Measurements from ENCODE around the gene LMTK3. TPM values are rescaled to one million over a fixed set of nuclear protein-coding genes. Genes with fewer than 3 reads are reported as not detected.
A peak's percentile ranks its signal among the peaks of the same experiment; 100 is the strongest.

Gene LMTK3
- total RNA-seq, 1 donor from 2014 or later, result 0.02 TPM

GRCh38 chr19:48455908-48456562 is 55.6 kb downstream of the LMTK3 start:
- H3K9me3 ChIP-seq (ENCODE audit: low read depth), result no peaks in the 10 kb centered on the region
- Mint-ChIP-seq H3K27ac (no peak overlapping the region), H3K9me3 (no peaks in the 10 kb centered on the region), H3K36me3 (peaks cover 14% of the 10 kb centered on the region), H3K27me3 (ENCODE audit: insufficient read depth, low read depth) (peaks cover 10% of the 10 kb centered on the region), H3K4me1 (no peaks in the 10 kb centered on the region), H3K4me3 (no peak overlapping the region)
- no peak for DNase-seq (ENCODE audit: low spot score)
- H3K79me2 ChIP-seq (ENCODE audit: low read depth), result no peaks in the 10 kb centered on the region
- no peaks in the 10 kb centered on the region for H3K4me1 ChIP-seq
- H3K4me2 ChIP-seq, result no peak overlapping the region
- no peak overlapping the region for H2AFZ ChIP-seq (replicated peaks)
- H3F3A ChIP-seq (ENCODE audit: low read depth), result no peaks in the 10 kb centered on the region
- no peaks in the 10 kb centered on the region for H4K20me1 ChIP-seq (ENCODE audit: low read depth)
- no peaks in the 10 kb centered on the region for H3K27me3 ChIP-seq
- no peak overlapping the region for H3K27ac ChIP-seq
- H3K9ac ChIP-seq, result no peak overlapping the region
- no peak for TF ChIP-seq EZH2phosphoT487 (IDR thresholded peaks at IDR 0.05)
- no peak for TF ChIP-seq EZH2 (IDR thresholded peaks at IDR 0.05)
- no peak for TF ChIP-seq CTCF (IDR thresholded peaks at IDR 0.05)
- no peak overlapping the region for H3K4me3 ChIP-seq
- no peaks in the 10 kb centered on the region for H3K36me3 ChIP-seq

- H2AFZ ChIP-seq (replicated peaks), result no peak within 1 kb of the TSS
- H3K27ac Mint-ChIP-seq, result peak within 1 kb of the TSS; percentile 19
Observed at GRCh38 chr19:48455171-48455907, 56.3 kb downstream of the LMTK3 start, which contains the start of gene KCNJ14. KCNJ14 (plus strand) TSS chr19:48455574; CDS start chr19:48461725, 6,151 bp downstream.

GRCh38 chr19:48454150-48454730 is 57.4 kb downstream of the LMTK3 start:
- H3K79me2 ChIP-seq (ENCODE audit: low read depth), result no peaks in the 10 kb centered on the region
- no peak overlapping the region for H3K4me2 ChIP-seq
- Mint-ChIP-seq H3K4me3 (no peak overlapping the region), H3K4me1 (no peaks in the 10 kb centered on the region), H3K36me3 (peaks cover 14% of the 10 kb centered on the region), H3K27ac (peak overlapping the region; percentile 19), H3K9me3 (no peaks in the 10 kb centered on the region), H3K27me3 (ENCODE audit: insufficient read depth, low read depth) (peaks cover 7% of the 10 kb centered on the region)
- H3K4me1 ChIP-seq, result no peaks in the 10 kb centered on the region
- no peak for TF ChIP-seq EZH2phosphoT487 (IDR thresholded peaks at IDR 0.05)
- no peak for TF ChIP-seq EZH2 (IDR thresholded peaks at IDR 0.05)
- TF ChIP-seq CTCF (IDR thresholded peaks at IDR 0.05), result no peak
- no peak for DNase-seq (ENCODE audit: low spot score)
- no peaks in the 10 kb centered on the region for H4K20me1 ChIP-seq (ENCODE audit: low read depth)
- H3K27me3 ChIP-seq, result no peaks in the 10 kb centered on the region
- H3K9me3 ChIP-seq (ENCODE audit: low read depth), result no peaks in the 10 kb centered on the region
- H2AFZ ChIP-seq (replicated peaks), result no peak overlapping the region
- H3K4me3 ChIP-seq, result no peak overlapping the region
- H3F3A ChIP-seq (ENCODE audit: low read depth), result no peaks in the 10 kb centered on the region
- no peak overlapping the region for H3K27ac ChIP-seq
- no peak overlapping the region for H3K9ac ChIP-seq
- H3K36me3 ChIP-seq, result no peaks in the 10 kb centered on the region

More at GRCh38 chr19:48455171-48455907, 56.3 kb downstream of the LMTK3 start, which contains the start of gene KCNJ14:
- no peaks in the 10 kb centered on the region for H3K9me3 Mint-ChIP-seq
- Histone ChIP-seq H3F3A (ENCODE audit: low read depth) (no peaks in the 10 kb centered on the region), H3K27me3 (no peaks in the 10 kb centered on the region), H3K79me2 (ENCODE audit: low read depth) (no peaks in the 10 kb centered on the region), H3K9me3 (ENCODE audit: low read depth) (no peaks in the 10 kb centered on the region), H4K20me1 (ENCODE audit: low read depth) (no peaks in the 10 kb centered on the region), H3K27ac (no peak within 1 kb of the TSS), H3K36me3 (no peaks in the 10 kb centered on the region), H3K4me2 (no peak within 1 kb of the TSS), H3K4me1 (no peaks in the 10 kb centered on the region), H3K4me3 (no peak within 1 kb of the TSS), H3K9ac (no peak within 1 kb of the TSS)
- DNase-seq (ENCODE audit: low spot score), result no peak
- H3K4me1 Mint-ChIP-seq, result no peaks in the 10 kb centered on the region
- H3K36me3 Mint-ChIP-seq, result peaks cover 14% of the 10 kb centered on the region
- H3K27me3 Mint-ChIP-seq (ENCODE audit: insufficient read depth, low read depth), result peaks cover 10% of the 10 kb centered on the region
- TF ChIP-seq EZH2 (IDR thresholded peaks at IDR 0.05) (no peak), CTCF (IDR thresholded peaks at IDR 0.05) (no peak), EZH2phosphoT487 (IDR thresholded peaks at IDR 0.05) (no peak)
- H3K4me3 Mint-ChIP-seq, result no peak within 1 kb of the TSS

Measured in neural progenitor cell (in vitro differentiated cells).